Subcutaneous abdominal adipose tissue (tissue), 5 donors: ENCODE results near the gene ALK.

ENCODE experiments used
- H3K27ac ChIP-seq: one replicate; pipeline ENCODE4 v1.7.0; 2013; ENCODE audit warnings: low read depth, mild to moderate bottlenecking, inconsistent platforms, low read length, moderate library complexity
- H3K27me3 ChIP-seq, 5 donors: one replicate each; pipeline ENCODE4 v1.7.0; 2013; ENCODE audit warnings: low read length in 5 of 5, inconsistent platforms in 1 of 5; ENCODE audit not compliant: control insufficient read depth in 5 of 5, insufficient read depth in 4 of 5
- H3K36me3 ChIP-seq, 5 donors: one replicate each; pipeline ENCODE4 v1.7.0; 2013; ENCODE audit warnings: low read length in 5 of 5; ENCODE audit not compliant: control insufficient read depth in 5 of 5, insufficient read depth in 5 of 5
- H3K4me1 ChIP-seq, 5 donors: one replicate each; pipeline ENCODE4 v1.7.0; 2013; ENCODE audit warnings: low read length in 5 of 5, mild to moderate bottlenecking in 3 of 5, moderate library complexity in 1 of 5; ENCODE audit not compliant: control insufficient read depth in 5 of 5, insufficient read depth in 5 of 5
- H3K4me3 ChIP-seq, 5 donors: one replicate each; pipeline ENCODE4 v1.7.0; 2013; ENCODE audit warnings: low read length in 5 of 5, low read depth in 1 of 5
- H3K9ac ChIP-seq, 5 donors: one replicate each; pipeline ENCODE4 v1.7.0; 2013; ENCODE audit warnings: low read length in 5 of 5, mild to moderate bottlenecking in 4 of 5, moderate library complexity in 3 of 5
- H3K9me3 ChIP-seq, 5 donors: one replicate each; pipeline ENCODE4 v1.7.0; 2013; ENCODE audit warnings: low read length in 5 of 5; ENCODE audit not compliant: control insufficient read depth in 5 of 5
- donor health status: healthy.
- donor health status: healthy.
- donor health status: healthy.
- donor health status: healthy.
- donor health status: healthy.

ALK gene

DNA sequence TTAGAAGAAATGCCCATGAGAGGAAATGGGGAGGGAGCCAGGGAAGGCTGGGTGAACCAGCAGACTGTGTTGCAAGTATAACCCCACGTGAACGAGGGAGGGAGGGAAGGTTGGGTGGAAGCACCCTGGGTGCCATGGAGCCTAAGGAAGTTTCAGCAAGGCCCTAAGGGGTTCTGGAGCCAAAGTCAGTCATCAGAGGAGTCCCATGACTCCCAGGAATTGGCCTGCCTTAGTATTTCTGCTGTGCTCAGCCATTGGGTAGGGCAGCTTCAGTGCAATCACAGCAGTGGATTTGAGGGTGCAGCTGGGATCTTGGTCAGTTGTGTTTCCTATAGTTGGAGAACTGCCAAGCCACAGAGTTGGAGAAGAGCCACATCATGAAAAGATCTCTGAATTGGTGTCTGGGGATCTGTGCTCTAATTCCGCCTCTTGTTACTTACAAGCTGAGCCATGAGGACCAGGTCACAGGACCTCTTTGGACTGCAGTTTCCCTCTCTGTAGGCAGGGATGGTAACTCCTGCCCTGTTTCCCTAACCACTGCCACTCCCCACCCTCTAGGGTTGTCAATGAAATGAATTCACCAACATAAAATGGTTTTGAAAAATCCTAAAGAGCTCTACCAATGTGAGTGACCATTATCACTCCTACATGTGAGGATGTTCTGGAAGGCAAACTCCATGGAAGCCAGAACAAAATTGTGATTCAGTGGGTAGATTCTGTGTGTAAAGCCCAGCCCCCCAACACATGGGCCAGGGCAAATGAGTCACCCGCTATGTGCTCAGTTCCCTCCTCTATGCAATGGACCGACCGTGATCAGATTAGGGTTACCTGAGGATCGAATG, 697.3 kb downstream of the ALK start:
- Histone ChIP-seq H3K36me3 (no peaks in the 10 kb centered on the region), H3K9me3 (no peaks in the 10 kb centered on the region), H3K27me3 (peaks cover 21 to 31% (median 22%) of the 10 kb centered on the region in 5 donors), H3K9ac (no peak overlapping the region), H3K4me1 (peaks cover 7 to 29% (median 23%) of the 10 kb centered on the region in 5 donors), H3K27ac (no peak overlapping the region), H3K4me3 (peak overlapping the region in 1 of 5 donors; percentile 9)

DNA sequence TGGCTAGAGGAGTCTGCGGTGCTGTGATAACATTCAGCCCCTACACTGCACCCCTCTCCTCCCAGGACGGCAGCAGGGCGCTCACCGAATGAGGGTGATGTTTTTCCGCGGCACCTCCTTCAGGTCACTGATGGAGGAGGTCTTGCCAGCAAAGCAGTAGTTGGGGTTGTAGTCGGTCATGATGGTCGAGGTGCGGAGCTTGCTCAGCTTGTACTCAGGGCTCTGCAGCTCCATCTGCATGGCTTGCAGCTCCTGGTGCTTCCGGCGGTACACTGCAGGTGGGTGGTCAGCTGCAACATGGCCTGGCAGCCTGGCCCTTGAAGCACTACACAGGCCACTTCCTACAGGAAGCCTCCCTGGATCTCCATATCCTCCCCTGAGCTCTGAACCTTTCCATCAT, 698.1 kb downstream of the ALK start:
- Histone ChIP-seq H3K36me3 (no peaks in the 10 kb centered on the region), H3K4me3 (no peak overlapping the region), H3K9ac (no peak overlapping the region), H3K27me3 (peaks cover 16 to 29% (median 17%) of the 10 kb centered on the region in 5 donors), H3K4me1 (peaks cover 7 to 27% (median 23%) of the 10 kb centered on the region in 5 donors), H3K27ac (no peak overlapping the region), H3K9me3 (no peaks in the 10 kb centered on the region)

DNA sequence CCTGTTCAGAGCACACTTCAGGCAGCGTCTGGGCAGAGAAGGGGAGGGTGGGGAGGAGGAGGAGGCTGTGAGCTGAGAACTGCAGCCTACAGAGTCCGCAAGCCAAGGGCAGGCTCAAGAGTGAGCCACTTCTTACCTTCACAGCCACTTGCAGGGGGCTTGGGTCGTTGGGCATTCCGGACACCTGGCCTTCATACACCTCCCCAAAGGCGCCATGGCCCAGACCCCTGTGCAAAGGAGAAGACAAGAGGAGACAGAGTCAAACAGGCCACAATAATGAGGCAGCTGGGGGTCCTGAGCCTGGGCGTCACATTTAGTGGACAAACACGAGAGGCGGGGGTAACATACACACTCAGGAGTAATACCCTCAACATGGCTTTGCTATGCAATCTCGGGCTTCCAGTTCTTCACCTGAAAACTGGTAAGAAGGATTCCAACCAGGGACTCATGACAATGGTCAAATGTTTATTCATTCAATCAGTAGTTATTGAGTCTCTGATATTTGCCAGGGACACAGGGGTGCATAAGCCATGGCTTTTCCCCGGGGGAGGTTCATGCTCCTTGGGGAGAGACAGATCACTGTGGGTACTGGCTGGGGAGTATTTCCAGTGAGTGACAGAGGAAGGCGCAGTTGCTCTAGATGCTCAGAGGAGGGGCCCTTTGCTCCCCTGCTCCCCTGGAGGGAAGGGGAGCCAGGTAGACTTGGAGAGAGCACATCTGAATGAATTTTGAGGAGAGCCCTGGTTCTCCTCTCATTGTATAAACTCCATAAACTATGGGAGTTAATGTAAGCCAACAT, 698.8 kb downstream of the ALK start:
- H3K27me3 ChIP-seq: peaks cover 10 to 22% (median 14%) of the 10 kb centered on the region in 5 donors
- no peaks in the 10 kb centered on the region for H3K9me3 ChIP-seq
- no peaks in the 10 kb centered on the region for H3K36me3 ChIP-seq
- no peak overlapping the region for H3K4me3 ChIP-seq
- peaks cover 7 to 26% (median 23%) of the 10 kb centered on the region in 5 donors for H3K4me1 ChIP-seq
- no peak overlapping the region for H3K9ac ChIP-seq
- no peak overlapping the region for H3K27ac ChIP-seq

DNA sequence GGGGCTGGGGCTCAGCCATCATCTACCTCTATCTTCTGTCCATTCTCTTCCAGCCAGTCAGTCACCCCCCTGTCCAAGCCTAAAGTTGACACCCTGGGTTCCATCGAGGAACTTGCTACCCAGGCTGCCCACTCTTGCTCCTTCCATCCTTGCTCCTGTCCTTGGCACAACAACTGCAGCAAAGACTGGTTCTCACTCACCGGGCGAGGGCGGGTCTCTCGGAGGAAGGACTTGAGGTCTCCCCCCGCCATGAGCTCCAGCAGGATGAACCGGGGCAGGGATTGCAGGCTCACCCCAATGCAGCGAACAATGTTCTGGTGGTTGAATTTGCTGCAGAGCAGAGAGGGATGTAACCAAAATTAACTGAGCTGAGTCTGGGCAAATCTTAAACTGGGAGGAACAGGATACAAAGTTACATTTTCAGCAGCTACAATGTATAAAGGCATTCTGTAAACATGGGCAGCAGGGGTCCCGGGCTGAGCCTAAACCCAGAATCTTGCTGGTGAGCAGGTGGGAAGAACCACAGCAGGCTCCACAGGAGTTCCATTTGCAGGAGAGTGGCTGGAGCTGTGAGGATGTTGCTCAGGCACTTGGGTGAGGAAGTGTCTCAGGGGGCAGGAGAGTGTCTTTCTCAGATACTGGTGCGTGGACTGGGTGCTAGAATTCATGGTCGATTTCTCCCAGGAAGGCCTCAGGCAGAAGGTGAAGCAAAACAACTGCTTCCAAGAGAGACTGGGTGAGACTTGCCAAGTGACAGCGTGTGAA, 700.7 kb downstream of the ALK start:
- H3K27ac ChIP-seq: no peak overlapping the region
- peaks cover 7 to 26% (median 23%) of the 10 kb centered on the region in 5 donors for H3K4me1 ChIP-seq
- H3K27me3 ChIP-seq: peaks cover 0 to 7% (median 3%) of the 10 kb centered on the region in 5 donors
- H3K9me3 ChIP-seq: no peaks in the 10 kb centered on the region
- H3K4me3 ChIP-seq: no peak overlapping the region
- no peak overlapping the region for H3K9ac ChIP-seq
- H3K36me3 ChIP-seq: no peaks in the 10 kb centered on the region

DNA sequence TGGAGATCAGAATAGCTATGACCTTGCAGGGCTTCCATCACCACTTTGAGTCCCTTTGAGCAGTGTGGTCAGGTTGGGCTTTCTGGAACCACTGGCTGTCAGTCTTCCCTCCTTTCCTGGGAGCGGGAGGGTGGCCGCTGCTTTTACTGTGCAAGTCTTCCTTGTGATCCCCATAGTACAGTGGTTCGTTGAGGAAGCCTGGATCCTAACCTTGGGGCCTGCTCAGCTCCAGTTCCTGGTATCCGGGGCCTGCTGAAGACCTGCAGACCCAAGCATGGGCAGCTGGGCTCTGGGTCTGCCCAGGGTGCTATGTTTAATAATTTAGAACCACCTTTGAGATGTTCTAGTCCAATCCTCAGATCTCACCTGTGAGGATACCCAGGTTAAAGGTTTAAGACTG, 702.0 kb downstream of the ALK start:
- H3K27me3 ChIP-seq: peaks cover 0 to 5% (median 0%) of the 10 kb centered on the region in 5 donors
- H3K9me3 ChIP-seq: no peaks in the 10 kb centered on the region
- no peak overlapping the region for H3K27ac ChIP-seq
- no peak overlapping the region for H3K9ac ChIP-seq
- H3K4me3 ChIP-seq: no peak overlapping the region
- H3K4me1 ChIP-seq: peaks cover 5 to 16% (median 15%) of the 10 kb centered on the region in 5 donors
- H3K36me3 ChIP-seq: no peaks in the 10 kb centered on the region

DNA sequence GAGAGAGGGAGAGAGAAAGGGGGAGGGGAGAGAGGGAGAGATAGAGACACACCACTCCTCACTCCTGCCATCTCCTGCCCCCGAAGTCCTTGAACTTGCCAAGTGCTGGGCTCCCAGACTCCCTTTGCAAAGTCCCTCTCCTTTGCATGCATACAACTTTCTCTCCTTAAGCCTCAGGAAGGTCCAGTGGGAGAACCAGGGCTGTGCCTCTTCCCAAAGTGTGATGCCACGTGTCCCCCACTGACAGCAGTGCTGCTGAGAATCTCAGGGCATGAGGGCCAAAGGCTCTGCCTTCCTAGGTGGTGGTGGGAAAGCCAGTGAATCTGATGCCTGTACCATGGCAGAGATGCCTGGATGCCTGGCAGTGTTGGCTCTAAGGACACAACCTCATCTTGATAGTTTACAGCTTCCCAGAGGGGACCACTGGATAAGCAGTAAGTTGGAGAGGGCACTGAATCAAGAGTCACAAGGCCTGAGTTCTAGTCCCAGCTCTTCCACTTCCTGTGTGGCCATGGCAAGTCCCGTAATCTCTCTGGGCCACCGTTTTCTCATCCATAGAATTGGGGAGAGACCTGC, 702.7 kb downstream of the ALK start:
- Histone ChIP-seq H3K4me1 (peaks cover 3 to 8% (median 8%) of the 10 kb centered on the region in 5 donors), H3K27me3 (peaks cover 0 to 5% (median 0%) of the 10 kb centered on the region in 5 donors), H3K36me3 (no peaks in the 10 kb centered on the region), H3K27ac (no peak overlapping the region), H3K9ac (no peak overlapping the region), H3K4me3 (no peak overlapping the region), H3K9me3 (no peaks in the 10 kb centered on the region)

DNA sequence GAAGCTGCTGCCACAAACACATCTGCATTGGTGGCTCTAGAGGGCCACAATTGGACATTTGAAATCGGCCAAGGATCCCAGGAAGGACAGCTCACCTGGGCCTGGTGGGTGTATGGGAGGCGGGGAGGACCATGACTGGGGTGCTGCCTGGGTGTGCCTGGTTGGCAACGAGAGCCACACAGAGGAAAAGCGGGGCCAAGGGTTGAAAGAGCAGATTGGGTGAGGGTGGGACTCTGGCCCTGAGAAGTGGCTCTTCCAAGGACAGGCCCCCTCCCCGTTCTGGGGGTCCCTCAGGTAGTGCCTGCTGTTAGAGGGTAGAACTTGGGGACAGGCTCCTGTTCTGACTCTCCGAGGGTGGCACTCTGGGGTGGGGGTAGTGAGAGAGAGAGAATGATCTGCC, 703.3 kb downstream of the ALK start:
- Histone ChIP-seq H3K9ac (no peak overlapping the region), H3K27ac (no peak overlapping the region), H3K27me3 (peaks cover 0 to 5% (median 0%) of the 10 kb centered on the region in 5 donors), H3K4me3 (no peak overlapping the region), H3K9me3 (no peaks in the 10 kb centered on the region), H3K36me3 (no peaks in the 10 kb centered on the region), H3K4me1 (peaks cover 2 to 3% (median 3%) of the 10 kb centered on the region in 5 donors)

DNA sequence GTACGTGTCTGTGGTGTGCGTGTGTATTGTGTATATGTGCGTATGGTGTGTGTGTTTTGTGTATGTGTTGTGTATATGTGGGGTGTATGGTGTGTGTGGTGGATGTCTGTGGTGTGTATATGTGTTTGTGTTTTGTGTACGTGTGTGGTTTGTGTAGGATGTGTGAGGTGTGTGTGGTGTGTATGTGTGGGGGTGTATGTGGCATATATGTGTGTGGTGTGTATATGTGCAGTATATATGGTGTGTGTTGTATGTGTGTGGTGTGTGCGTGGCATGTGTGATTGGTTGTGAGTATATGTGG, 704.8 kb downstream of the ALK start:
- Histone ChIP-seq H3K36me3 (no peaks in the 10 kb centered on the region), H3K9ac (no peak overlapping the region), H3K4me1 (peaks cover 0 to 3% (median 0%) of the 10 kb centered on the region in 5 donors), H3K27ac (no peak overlapping the region), H3K4me3 (no peak overlapping the region), H3K27me3 (peaks cover 0 to 5% (median 0%) of the 10 kb centered on the region in 5 donors), H3K9me3 (no peaks in the 10 kb centered on the region)

DNA sequence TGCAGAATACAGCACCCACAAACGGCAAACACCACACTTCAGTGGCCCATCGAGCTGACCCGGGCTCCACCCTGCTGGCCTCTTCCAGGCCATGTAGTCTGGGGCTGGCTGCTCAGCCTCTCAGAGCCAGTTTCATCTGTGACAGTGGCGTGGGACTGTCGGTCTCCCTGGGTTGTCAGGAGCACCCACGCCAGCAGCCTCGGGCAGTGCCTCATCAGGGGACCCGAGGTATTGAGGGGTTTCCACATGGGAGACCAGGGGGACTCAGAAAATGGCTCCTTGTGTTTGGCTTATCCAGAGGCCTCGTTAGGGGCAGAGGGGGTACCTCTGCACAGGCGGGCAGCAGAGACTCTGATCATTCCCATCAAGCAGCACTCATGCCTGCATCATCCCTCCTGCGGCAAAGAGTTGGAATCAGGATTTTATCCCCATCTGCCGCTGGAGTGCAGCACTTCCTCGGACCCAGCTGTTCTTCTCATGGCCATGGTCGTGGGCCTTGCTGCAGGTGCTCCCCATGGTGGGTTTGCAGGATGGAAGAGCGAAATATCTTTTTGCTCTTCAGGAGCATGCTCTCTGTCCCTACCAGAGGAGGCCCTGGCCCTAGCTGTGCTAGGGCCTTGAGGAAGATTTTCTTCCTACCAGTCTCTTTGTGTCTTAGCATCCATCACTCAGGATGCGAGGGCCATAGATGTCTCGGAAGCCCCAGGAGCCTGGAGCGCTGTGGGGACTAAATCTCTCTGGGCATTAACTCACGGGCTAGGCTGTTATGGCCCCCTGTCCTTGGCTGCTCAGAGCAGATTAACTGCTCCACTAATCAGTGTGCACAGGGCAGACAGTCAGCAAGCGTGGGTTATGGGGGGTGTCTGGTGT, 705.4 kb downstream of the ALK start:
- Histone ChIP-seq H3K9ac (no peak overlapping the region), H3K4me3 (no peak overlapping the region), H3K27me3 (peaks cover 0 to 5% (median 0%) of the 10 kb centered on the region in 5 donors), H3K9me3 (no peaks in the 10 kb centered on the region), H3K27ac (no peak overlapping the region), H3K4me1 (peaks cover 0 to under 1% (median 0%) of the 10 kb centered on the region in 5 donors), H3K36me3 (no peaks in the 10 kb centered on the region)
